ENCODE data around the gene BABAM2.

GRCh38 chr2:28135799-28136198 lies 245.3 kb downstream of the BABAM2 start:
- TF ChIP-seq, protein P1, sequence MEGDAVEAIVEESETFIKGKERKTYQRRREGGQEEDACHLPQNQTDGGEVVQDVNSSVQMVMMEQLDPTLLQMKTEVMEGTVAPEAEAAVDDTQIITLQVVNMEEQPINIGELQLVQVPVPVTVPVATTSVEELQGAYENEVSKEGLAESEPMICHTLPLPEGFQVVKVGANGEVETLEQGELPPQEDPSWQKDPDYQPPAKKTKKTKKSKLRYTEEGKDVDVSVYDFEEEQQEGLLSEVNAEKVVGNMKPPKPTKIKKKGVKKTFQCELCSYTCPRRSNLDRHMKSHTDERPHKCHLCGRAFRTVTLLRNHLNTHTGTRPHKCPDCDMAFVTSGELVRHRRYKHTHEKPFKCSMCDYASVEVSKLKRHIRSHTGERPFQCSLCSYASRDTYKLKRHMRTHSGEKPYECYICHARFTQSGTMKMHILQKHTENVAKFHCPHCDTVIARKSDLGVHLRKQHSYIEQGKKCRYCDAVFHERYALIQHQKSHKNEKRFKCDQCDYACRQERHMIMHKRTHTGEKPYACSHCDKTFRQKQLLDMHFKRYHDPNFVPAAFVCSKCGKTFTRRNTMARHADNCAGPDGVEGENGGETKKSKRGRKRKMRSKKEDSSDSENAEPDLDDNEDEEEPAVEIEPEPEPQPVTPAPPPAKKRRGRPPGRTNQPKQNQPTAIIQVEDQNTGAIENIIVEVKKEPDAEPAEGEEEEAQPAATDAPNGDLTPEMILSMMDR (conservative IDR thresholded peaks at IDR 0.05; ENCODE audit: low read length), result no peak
- no peak for TF ChIP-seq EZH2phosphoT487 (IDR thresholded peaks at IDR 0.05; ENCODE audit: borderline replicate concordance, low read depth, low read length)
